ENCODE data around the gene DYNC1I1.

DYNC1I1 gene

GRCh38 chr7:95847061-95847460 is 74.7 kb downstream of the DYNC1I1 start:
- no peak for DNase-seq (ENCODE audit: low spot score)
- Mint-ChIP-seq H3K4me3 (no peak overlapping the region), H3K27me3 (ENCODE audit: low read depth) (no peaks in the 10 kb centered on the region), H3K27ac (no peak overlapping the region), H3K4me1 (ENCODE audit: low read depth) (no peaks in the 10 kb centered on the region), H3K36me3 (ENCODE audit: low read depth) (no peaks in the 10 kb centered on the region), H3K9me3 (no peaks in the 10 kb centered on the region)

- no peaks in the 10 kb centered on the region for H3K4me1 Mint-ChIP-seq (ENCODE audit: low read depth)
- no peak for DNase-seq (ENCODE audit: low spot score)
- H3K9me3 Mint-ChIP-seq = no peaks in the 10 kb centered on the region
- no peak overlapping the region for H3K4me3 Mint-ChIP-seq
- H3K27me3 Mint-ChIP-seq (ENCODE audit: low read depth) = no peaks in the 10 kb centered on the region
- no peak overlapping the region for H3K27ac Mint-ChIP-seq
- H3K36me3 Mint-ChIP-seq (ENCODE audit: low read depth) = no peaks in the 10 kb centered on the region
These were observed 87.1 kb downstream of the DYNC1I1 start for GRCh38 chr7:95859429-95859828.

GRCh38 chr7:95861041-95861440 is 88.7 kb downstream of the DYNC1I1 start:
- Mint-ChIP-seq H3K4me1 (ENCODE audit: low read depth) (no peaks in the 10 kb centered on the region), H3K27me3 (ENCODE audit: low read depth) (no peaks in the 10 kb centered on the region), H3K9me3 (no peaks in the 10 kb centered on the region), H3K36me3 (ENCODE audit: low read depth) (no peaks in the 10 kb centered on the region), H3K27ac (no peak overlapping the region), H3K4me3 (no peak overlapping the region)
- no peak for DNase-seq (ENCODE audit: low spot score)

- no peaks in the 10 kb centered on the region for H3K4me1 Mint-ChIP-seq (ENCODE audit: low read depth)
- no peak for DNase-seq (ENCODE audit: low spot score)
- H3K36me3 Mint-ChIP-seq (ENCODE audit: low read depth) = no peaks in the 10 kb centered on the region
- H3K27me3 Mint-ChIP-seq (ENCODE audit: low read depth) = no peaks in the 10 kb centered on the region
- no peak overlapping the region for H3K4me3 Mint-ChIP-seq
- H3K9me3 Mint-ChIP-seq = no peaks in the 10 kb centered on the region
- no peak overlapping the region for H3K27ac Mint-ChIP-seq
These were observed 91.3 kb downstream of the DYNC1I1 start for GRCh38 chr7:95863623-95864022.

DNA sequence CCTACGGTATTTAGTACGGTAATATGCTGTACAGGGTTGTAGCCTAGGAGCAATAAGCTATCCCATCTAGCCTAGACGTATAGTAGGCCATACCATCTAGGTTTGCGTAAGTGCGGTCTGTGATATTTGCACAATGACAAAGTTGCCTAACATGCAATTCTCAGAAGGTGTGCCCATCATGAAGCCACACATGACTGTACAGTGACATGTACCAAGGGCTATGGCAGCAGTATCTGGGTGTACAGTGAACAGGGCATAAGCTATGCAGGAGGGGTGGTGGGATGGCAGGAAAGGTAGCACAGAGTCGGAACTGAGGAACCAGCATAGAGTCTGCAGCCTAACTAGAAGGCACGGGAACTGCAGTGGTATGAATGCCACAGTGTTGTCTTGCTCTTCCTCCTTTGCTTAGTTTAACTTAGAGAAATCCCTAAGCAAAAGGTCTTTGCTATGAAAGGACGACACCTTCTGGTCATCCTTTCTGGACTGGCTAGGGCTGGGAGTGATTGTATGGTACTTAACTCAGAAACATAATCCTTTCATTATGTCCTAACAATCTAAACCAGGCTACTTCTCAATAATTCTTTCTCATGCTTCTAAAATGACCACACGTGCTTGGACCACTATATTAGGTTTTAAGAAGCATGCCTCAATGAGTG is 93.5 kb downstream of the DYNC1I1 start:
- H3K9me3 Mint-ChIP-seq = no peaks in the 10 kb centered on the region
- H3K27ac Mint-ChIP-seq = no peak overlapping the region
- H3K4me1 Mint-ChIP-seq (ENCODE audit: low read depth) = no peaks in the 10 kb centered on the region
- H3K36me3 Mint-ChIP-seq (ENCODE audit: low read depth) = no peaks in the 10 kb centered on the region
- no peak for DNase-seq (ENCODE audit: low spot score)
- no peak overlapping the region for H3K4me3 Mint-ChIP-seq
- no peaks in the 10 kb centered on the region for H3K27me3 Mint-ChIP-seq (ENCODE audit: low read depth)

- no peak for DNase-seq (ENCODE audit: low spot score)
- Mint-ChIP-seq H3K4me3 (no peak overlapping the region), H3K4me1 (ENCODE audit: low read depth) (no peaks in the 10 kb centered on the region), H3K36me3 (ENCODE audit: low read depth) (no peaks in the 10 kb centered on the region), H3K27me3 (ENCODE audit: low read depth) (no peaks in the 10 kb centered on the region), H3K9me3 (no peaks in the 10 kb centered on the region), H3K27ac (no peak overlapping the region)
These were observed 95.0 kb downstream of the DYNC1I1 start for GRCh38 chr7:95867309-95867708.

GRCh38 chr7:95871075-95871848 is 98.9 kb downstream of the DYNC1I1 start:
- Mint-ChIP-seq H3K27me3 (ENCODE audit: low read depth) (no peaks in the 10 kb centered on the region), H3K4me3 (no peak overlapping the region), H3K36me3 (ENCODE audit: low read depth) (no peaks in the 10 kb centered on the region), H3K4me1 (ENCODE audit: low read depth) (no peaks in the 10 kb centered on the region), H3K27ac (no peak overlapping the region), H3K9me3 (no peaks in the 10 kb centered on the region)
- DNase-seq (ENCODE audit: low spot score) = no peak

DNA sequence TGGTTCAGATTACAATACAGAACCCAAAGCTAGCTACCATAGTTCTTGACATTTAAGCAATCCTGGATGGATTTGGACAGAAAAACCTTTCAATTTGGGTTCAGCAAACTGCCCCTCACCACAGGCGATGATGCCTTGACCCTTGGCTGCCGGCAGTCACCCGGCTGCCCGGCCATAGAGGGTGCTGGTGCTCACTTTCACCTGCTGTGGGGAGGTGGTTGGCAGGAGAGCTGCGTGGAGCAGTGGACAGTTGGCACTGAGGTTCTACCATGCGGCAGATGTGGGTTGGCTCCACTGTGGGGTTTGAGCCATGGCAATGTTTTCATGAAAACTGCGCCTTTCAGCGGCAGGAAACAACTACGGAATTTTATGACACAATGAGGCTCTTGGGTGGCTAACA is 99.5 kb downstream of the DYNC1I1 start:
- no peaks in the 10 kb centered on the region for H3K27me3 Mint-ChIP-seq (ENCODE audit: low read depth)
- no peak overlapping the region for H3K4me3 Mint-ChIP-seq
- no peaks in the 10 kb centered on the region for H3K36me3 Mint-ChIP-seq (ENCODE audit: low read depth)
- H3K27ac Mint-ChIP-seq = no peak overlapping the region
- H3K9me3 Mint-ChIP-seq = no peaks in the 10 kb centered on the region
- no peaks in the 10 kb centered on the region for H3K4me1 Mint-ChIP-seq (ENCODE audit: low read depth)
- DNase-seq (ENCODE audit: low spot score) = no peak

DNA sequence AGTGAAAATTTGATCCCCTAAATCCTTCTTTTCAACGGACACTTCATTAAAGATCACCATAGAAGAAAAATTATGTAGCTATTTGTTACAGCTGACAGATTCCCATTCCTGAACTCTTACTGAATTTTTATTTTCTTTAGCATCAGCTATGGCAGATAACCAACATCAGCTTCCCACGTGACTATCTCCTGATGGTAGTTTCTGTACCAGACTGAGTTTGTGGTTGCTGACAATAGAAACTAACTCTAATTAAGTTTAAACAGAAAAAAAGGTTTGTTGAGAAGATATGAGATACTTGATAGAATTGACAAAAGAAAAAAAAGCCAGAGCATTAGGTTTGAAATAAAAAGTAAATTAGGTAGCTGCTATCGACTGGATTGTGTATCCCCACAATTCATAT is 101.8 kb downstream of the DYNC1I1 start:
- Mint-ChIP-seq H3K9me3 (no peaks in the 10 kb centered on the region), H3K36me3 (ENCODE audit: low read depth) (no peaks in the 10 kb centered on the region), H3K27me3 (ENCODE audit: low read depth) (no peaks in the 10 kb centered on the region), H3K4me1 (ENCODE audit: low read depth) (no peaks in the 10 kb centered on the region), H3K27ac (no peak overlapping the region), H3K4me3 (no peak overlapping the region)
- DNase-seq (ENCODE audit: low spot score) = no peak

DNA sequence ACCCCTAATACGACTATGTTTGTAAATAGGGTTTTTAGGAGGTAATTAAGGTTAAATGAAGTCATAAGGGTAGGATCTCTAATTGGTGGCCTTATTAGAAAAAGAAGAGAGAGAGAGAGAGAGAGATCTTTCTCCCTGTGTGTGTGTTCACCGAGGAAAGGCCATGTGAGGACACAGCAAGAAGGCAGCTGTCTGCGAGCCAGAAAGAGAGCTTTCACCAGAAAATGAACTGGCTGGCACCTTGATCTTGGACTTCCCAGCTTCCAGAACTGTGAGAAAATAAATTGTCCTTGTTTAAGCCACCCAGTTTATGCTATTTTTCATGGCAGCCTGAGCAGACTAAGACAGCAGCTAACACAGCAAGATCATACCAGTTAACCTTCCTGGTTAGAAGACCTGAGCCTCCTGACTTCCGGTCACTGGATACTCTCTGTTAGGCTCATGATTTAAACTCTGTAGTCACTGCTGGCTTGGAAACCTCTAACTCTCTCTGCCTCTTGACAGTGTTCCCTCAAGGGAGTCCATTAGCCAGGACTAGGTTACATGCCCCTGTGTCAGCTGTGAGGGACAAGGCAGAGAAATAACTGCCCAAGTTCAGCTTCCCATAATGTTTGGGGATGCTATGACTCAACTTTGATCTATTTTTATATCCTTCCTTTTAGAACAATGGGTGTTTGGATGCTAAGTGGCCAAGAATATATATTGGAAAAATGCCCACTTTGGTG is 102.3 kb downstream of the DYNC1I1 start:
- H3K27me3 Mint-ChIP-seq (ENCODE audit: low read depth) = no peaks in the 10 kb centered on the region
- H3K9me3 Mint-ChIP-seq = no peaks in the 10 kb centered on the region
- DNase-seq (ENCODE audit: low spot score) = no peak
- H3K4me1 Mint-ChIP-seq (ENCODE audit: low read depth) = no peaks in the 10 kb centered on the region
- no peak overlapping the region for H3K4me3 Mint-ChIP-seq
- H3K27ac Mint-ChIP-seq = no peak overlapping the region
- no peaks in the 10 kb centered on the region for H3K36me3 Mint-ChIP-seq (ENCODE audit: low read depth)

- Mint-ChIP-seq H3K9me3 (no peaks in the 10 kb centered on the region), H3K27ac (no peak overlapping the region), H3K4me1 (ENCODE audit: low read depth) (no peaks in the 10 kb centered on the region), H3K27me3 (ENCODE audit: low read depth) (no peaks in the 10 kb centered on the region), H3K36me3 (ENCODE audit: low read depth) (no peaks in the 10 kb centered on the region), H3K4me3 (no peak overlapping the region)
- DNase-seq (ENCODE audit: low spot score) = no peak
These were observed 103.2 kb downstream of the DYNC1I1 start for GRCh38 chr7:95875519-95875918.

GRCh38 chr7:95878677-95879076 is 106.3 kb downstream of the DYNC1I1 start:
- Mint-ChIP-seq H3K27ac (no peak overlapping the region), H3K27me3 (ENCODE audit: low read depth) (no peaks in the 10 kb centered on the region), H3K4me3 (no peak overlapping the region), H3K4me1 (ENCODE audit: low read depth) (no peaks in the 10 kb centered on the region), H3K36me3 (ENCODE audit: low read depth) (no peaks in the 10 kb centered on the region), H3K9me3 (no peaks in the 10 kb centered on the region)
- no peak for DNase-seq (ENCODE audit: low spot score)

- Mint-ChIP-seq H3K4me3 (no peak overlapping the region), H3K9me3 (no peaks in the 10 kb centered on the region), H3K36me3 (ENCODE audit: low read depth) (no peaks in the 10 kb centered on the region), H3K4me1 (ENCODE audit: low read depth) (no peaks in the 10 kb centered on the region), H3K27me3 (ENCODE audit: low read depth) (no peaks in the 10 kb centered on the region), H3K27ac (no peak overlapping the region)
- DNase-seq (ENCODE audit: low spot score) = no peak
These were observed 109.2 kb downstream of the DYNC1I1 start for GRCh38 chr7:95881597-95881996.

GRCh38 chr7:95883217-95883616 is 110.9 kb downstream of the DYNC1I1 start:
- Mint-ChIP-seq H3K27me3 (ENCODE audit: low read depth) (no peaks in the 10 kb centered on the region), H3K27ac (no peak overlapping the region), H3K9me3 (no peaks in the 10 kb centered on the region), H3K4me3 (no peak overlapping the region), H3K4me1 (ENCODE audit: low read depth) (no peaks in the 10 kb centered on the region), H3K36me3 (ENCODE audit: low read depth) (no peaks in the 10 kb centered on the region)
- no peak for DNase-seq (ENCODE audit: low spot score)
